GM21447 (cell line): ENCODE results near the gene RUNX2.

Source experiments
- ATAC-seq: cut with Tn5 transposase; IDR thresholded peaks from one replicate; pipeline ENCODE4 v1.9.1; 2021; ENCODE audit not compliant: unreplicated experiment

Gene RUNX2

DNA sequence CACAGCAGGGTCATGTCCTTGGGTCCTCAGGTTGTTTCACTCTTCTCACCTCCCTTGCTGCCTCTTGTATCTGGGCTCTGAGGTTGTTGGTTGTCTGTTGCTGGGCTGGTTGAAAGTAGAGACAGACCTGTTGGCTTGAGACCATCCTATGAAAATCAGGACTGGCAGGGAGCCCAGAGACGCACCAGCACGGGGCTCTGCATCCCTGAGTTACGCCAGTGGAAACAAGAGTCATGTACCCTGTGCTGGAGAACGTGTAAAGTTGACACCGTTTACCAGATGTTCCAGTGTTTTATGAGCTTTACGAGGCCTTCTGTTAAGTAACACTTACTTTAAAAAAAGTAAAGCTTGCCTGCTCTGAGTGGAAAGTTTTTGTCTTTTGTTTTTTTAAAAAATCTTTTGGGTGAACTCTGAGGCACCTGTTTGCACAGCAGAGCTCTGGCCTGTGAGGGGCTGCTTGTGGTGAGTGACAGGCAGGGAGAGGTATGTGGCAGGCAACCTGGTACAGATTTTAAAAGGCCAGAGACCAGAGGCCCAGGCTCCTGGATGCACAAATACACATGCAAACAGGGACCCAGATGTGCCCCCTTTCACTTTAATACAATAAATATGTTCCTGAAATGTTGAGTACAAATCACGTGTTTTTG is 309.6 kb downstream of the RUNX2 start:
- no peak for ATAC-seq

GRCh38 chr6:45640081-45640491 is 312.0 kb downstream of the RUNX2 start:
- no peak for ATAC-seq

DNA sequence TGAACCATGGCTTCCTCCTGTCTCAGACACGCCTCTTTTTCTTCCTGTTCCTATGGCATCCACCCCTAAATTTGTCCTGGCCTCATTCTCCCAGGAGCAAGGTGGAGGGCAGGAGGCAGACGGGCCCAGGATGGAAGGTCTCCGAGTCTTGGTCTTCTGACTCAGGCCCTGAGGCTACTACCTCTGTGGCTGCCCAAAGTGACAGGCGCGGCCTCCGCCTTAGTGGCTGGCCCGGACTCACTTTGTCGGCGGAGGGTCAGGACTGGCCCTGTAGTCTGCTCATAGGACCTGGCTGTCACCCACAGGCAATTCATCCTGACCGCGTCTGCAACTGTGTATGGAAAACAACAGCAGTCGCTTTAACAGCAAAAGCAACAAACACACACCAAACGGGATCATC is 312.7 kb downstream of the RUNX2 start:
- no peak for ATAC-seq

GRCh38 chr6:45642331-45643125 is 314.4 kb downstream of the RUNX2 start:
- no peak for ATAC-seq

DNA sequence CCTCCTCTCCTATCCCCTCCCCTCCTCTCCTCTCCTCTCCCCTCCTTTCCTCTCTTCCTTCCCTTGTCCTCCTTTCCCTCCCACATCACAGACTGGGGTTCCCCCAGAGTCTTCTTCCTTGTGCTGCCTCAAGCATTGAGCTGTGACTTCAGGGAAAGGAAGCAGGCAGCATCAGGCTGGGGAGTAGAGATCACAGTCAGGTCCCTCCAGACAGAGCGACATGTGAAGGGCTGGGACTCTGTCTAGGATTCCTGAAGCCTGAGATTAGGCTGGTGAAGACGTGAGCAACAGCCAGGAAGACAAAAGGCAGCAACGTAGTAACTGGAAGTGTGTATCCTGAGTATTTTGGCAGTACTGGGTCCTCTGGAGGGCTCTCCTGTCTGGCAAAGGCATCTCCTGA is 315.0 kb downstream of the RUNX2 start:
- ATAC-seq, result no peak

GRCh38 chr6:45644720-45645119 is 316.6 kb downstream of the RUNX2 start:
- ATAC-seq, result no peak

GRCh38 chr6:45645302-45645701 is 317.2 kb downstream of the RUNX2 start:
- ATAC-seq, result no peak

GRCh38 chr6:45647341-45648261 is 319.5 kb downstream of the RUNX2 start:
- ATAC-seq, result no peak

GRCh38 chr6:45648262-45648620 is 320.1 kb downstream of the RUNX2 start:
- no peak for ATAC-seq

DNA sequence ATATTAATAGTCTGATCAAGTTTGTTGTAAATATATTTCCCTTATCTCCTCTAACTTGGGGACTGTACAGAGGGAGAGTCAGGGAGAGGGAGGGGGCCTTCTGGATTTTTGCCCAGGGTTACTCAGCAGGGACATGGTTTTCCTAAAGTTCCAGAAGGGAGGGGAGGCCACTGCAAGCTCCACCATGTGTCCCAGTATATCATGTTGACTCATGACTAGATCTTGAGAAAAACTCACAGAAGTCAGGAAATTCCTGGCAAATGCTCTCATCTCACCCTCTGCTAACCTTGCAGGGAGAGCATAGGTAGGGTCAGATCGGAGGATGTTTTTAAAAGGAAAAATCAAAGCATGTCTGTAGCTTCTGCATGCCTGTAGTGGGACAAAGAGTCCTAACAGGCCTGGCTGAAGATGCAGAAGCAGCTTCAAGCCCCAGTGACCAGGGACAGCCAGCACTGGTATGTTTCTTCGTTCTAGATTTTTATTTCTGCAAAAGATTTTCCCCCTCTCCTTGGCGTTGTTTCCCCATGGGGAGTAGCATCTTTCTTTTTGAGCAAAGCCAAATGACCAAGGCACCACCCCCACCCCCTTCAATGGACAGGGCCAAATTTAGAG is 322.5 kb downstream of the RUNX2 start:
- no peak for ATAC-seq

DNA sequence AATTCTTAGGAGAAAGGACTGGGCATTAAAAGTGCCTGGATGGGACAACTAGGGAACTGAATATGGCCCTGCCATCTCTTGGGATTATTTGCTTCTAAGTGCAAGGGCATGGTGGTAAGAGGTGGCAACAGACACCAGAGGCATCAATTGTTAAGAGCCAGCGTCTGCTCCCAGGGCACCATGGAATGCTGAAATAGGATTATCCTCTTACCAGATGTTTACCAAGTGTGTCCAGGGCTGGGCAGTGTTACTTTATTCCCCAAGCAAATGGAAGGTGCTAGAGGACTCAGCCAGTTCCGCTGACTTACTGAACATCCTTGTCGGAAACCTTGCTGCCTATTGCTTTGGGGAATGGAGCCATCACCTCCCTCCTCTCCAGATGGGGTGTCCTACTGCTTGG is 323.2 kb downstream of the RUNX2 start:
- ATAC-seq, result no peak

GRCh38 chr6:45652416-45652815 is 324.3 kb downstream of the RUNX2 start:
- ATAC-seq, result no peak

DNA sequence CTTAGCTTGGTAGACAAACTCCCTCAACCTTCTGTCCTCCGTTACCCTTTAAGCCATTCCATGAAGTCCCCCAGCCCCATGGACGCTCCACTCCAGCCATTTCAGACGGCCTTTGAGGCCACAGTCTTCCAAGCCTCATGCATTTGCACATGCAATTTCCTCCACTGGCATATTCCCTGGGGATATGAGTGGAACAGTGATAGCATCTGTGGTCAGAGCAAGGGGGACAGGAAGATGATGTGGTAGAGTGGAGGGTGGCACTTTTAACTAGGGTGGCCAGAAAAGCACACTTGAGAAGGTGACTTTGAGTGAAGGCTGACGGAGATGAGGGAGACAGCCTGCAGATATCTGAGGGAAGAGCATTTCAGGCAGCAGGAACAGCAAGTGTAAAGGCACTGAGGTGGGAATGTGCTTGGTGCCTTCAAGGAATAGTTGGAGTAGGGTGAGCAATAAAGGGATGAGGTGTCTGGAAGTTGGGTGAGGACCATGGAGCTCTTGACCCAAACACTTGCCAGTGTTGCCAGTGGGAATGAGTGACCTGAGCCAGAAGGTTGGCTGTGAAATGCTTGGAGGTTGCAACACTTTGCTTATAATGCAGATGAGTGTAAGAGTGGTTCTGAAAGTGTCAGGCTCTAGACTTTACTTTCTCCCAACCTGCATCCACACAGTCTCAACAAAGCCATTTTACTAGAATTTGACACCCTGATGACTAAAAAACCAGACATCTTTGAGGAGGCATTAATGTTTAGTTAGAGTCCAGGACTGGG is 325.2 kb downstream of the RUNX2 start:
- ATAC-seq, result no peak

DNA sequence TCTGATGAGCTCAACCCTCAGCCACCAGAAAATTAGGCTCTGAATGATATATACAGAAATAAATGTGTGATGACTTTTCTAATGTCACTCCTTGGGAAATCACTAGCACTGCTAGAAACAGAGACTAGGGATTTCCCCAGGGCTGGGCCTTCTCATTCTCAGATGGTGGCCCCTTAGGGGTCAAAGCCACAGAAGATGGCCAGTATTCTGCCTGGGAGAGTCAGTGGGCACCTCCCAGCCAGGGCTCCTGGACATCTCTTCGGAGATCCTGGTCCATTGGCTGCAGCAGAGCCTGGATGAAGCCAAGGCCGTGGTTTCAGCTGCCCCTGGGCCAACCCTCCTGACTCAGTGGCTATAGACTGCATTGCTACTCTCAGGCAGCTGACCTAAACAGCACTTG is 326.5 kb downstream of the RUNX2 start:
- ATAC-seq, result no peak

DNA sequence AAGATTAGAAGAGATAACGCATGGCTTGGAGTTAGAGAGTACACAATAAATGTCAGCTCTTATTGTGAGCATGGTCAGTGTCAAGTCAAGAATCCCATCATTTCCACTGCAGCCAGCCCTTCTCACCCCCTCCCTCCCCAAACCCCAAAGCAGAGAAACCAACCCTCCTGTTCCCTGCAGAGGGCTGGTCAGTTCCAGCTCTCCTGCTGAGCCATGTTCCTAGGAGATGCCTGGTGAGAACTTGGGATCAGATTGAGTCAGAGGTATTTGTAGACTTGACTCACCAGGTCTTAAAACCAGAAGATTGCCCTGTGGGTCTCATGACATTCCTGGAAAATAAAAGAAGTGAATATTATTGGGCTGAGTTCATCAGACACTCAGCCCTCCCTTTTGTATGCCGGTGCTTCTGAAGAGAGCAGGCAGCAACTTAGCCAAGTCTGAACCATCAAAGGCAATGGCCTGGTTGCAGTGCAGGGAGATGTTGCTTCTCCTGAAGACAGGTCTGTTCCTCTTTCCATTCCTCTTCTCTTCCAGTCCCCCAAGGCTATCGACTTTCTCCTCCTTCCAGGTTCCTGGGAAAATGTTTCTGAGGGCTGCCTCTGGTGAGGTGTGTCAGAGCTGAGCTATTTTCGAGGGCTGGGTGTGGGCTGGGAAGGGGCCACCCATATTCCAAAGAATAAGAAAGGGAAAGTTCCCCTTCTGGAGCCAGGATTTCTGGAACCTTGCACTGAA is 327.8 kb downstream of the RUNX2 start:
- ATAC-seq, result no peak

- no peak for ATAC-seq
Observed at GRCh38 chr6:45657226-45657625, 329.1 kb downstream of the RUNX2 start.

DNA sequence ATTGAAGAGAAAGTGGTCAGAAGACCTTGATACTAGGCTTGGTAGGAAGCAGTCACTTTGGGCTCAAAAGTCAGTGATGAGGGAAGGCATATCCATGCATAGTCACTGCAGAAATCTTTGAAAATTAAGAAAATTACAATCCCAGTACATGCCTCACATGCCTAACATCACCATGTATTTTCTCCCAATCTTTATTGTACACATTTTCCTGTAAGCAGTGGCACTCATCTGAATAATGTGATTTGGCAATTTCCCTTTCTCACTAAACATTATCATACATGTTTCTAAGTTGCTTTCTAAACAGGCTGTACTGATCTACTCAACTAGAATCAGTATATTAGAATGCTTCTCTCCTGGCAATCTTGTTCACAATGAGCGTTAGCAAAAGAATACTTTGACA is 330.3 kb downstream of the RUNX2 start:
- ATAC-seq, result no peak

- ATAC-seq, result no peak
Observed at GRCh38 chr6:45658958-45659357, 330.8 kb downstream of the RUNX2 start.

GRCh38 chr6:45661661-45662060 is 333.5 kb downstream of the RUNX2 start:
- ATAC-seq, result no peak
